GM03348 (cell line): ENCODE results near the gene KRTAP3-2.

ENCODE experiments used
- DNase-seq: peaks from one replicate; pipeline ENCODE4 v3.0.0; 2012; ENCODE audit warnings: low spot score

The KRTAP3-2 gene

GRCh38 chr17:41010441-41010840 is 10.7 kb upstream of the KRTAP3-2 start:
- peak; percentile 9 for DNase-seq

GRCh38 chr17:41009936-41010335 is 10.2 kb upstream of the KRTAP3-2 start:
- DNase-seq = no peak

- DNase-seq = no peak
Measured at GRCh38 chr17:41009301-41009760, 9.6 kb upstream of the KRTAP3-2 start.

- DNase-seq = no peak
Measured at GRCh38 chr17:41008811-41009210, 9.1 kb upstream of the KRTAP3-2 start, which contains the start of gene KRTAP3-1. KRTAP3-1 (minus strand) TSS chr17:41009128; CDS start chr17:41009074, 54 bp downstream.

- DNase-seq = no peak
Measured at GRCh38 chr17:41004397-41004796, 4.7 kb upstream of the KRTAP3-2 start.

- no peak for DNase-seq
Measured at GRCh38 chr17:41003926-41004325, 4.2 kb upstream of the KRTAP3-2 start.

- DNase-seq = no peak
Measured at GRCh38 chr17:41002814-41003213, 3.1 kb upstream of the KRTAP3-2 start.

GRCh38 chr17:41001795-41002194 is 2.1 kb upstream of the KRTAP3-2 start:
- no peak for DNase-seq

GRCh38 chr17:40997361-40997760 is 2.3 kb downstream of the KRTAP3-2 start:
- DNase-seq = no peak

- no peak for DNase-seq
Measured at GRCh38 chr17:40996829-40997228, 2.9 kb downstream of the KRTAP3-2 start.

GRCh38 chr17:40995116-40995515 is 4.6 kb downstream of the KRTAP3-2 start:
- DNase-seq = no peak

DNA sequence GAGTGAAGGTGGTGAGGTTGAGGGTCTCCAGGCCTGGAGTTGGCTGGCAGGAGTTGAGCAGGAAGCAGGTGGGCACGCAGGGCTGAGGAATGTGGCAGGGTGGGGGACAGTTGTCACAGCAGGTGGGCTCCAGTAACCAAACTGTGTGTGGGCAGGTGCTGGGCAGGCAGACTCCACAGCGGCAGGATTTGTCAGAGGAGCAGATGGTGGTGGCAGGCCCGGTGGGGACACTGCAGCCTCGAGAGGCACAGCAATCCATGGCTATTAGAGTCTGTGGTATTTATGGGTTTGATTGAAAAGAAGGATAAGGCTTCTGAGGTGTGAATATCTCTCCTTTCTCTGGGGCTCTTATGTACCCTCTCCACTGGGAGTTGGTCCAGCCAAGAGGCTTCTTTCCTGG is 5.9 kb downstream of the KRTAP3-2 start, which contains the start of gene KRTAP3-3:
KRTAP3-3 (minus strand) TSS at position 326 of the 400 bp plus-strand sequence; CDS start at position 259, 67 bp downstream.
- no peak for DNase-seq

- no peak for DNase-seq
Measured at GRCh38 chr17:40993084-40993483, 6.6 kb downstream of the KRTAP3-2 start.

- DNase-seq = no peak
Measured at GRCh38 chr17:40992666-40993065, 7.0 kb downstream of the KRTAP3-2 start.

GRCh38 chr17:40986920-40987319 is 12.8 kb downstream of the KRTAP3-2 start:
- DNase-seq = no peak

DNA sequence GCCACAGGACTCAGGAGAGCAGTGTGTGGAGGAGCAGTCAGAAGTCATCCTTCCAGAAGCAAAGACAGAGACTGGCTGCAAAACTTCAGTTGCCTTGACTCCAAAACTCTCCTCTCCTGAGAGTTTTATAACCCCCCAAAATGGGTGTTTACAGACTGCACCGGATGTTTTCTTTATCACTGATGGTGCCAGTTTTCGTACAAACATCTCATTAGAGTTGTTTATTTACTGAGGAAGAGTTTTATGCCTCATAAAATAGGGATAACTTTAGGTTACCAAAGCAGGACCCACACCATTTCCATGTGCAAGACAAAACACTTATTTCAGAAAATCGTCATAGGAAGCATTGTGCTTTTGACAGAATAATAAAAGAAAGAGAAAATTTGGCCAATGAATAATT is 15.5 kb downstream of the KRTAP3-2 start, which contains the start of gene KRT40:
KRT40 (minus strand) TSS at position 101 of the 400 bp plus-strand sequence; CDS start at position 48, 53 bp downstream.
- DNase-seq = no peak

DNA sequence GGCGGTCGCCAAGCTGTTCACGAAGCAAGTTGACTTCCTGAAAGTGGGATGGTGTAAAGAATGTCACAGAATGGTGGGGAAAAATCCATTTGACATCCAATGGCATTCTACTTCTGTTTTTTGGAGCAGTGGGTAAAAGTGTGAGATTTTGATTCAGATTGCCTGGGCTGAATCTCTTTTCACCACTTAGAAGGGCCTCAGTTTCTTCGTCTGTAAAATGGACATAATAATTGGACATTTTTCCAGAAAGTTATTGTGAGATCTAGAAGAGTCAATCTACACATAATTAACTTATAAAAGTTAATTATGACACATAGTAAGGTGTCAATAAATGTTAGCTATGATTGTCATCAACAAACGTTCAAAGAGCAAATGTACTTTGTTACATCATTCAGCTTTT is 18.6 kb downstream of the KRTAP3-2 start:
- DNase-seq = no peak

GRCh38 chr17:40980596-40980995 is 19.1 kb downstream of the KRTAP3-2 start:
- DNase-seq = peak; percentile 51

GRCh38 chr17:40980117-40980516 is 19.6 kb downstream of the KRTAP3-2 start:
- DNase-seq = no peak

DNA sequence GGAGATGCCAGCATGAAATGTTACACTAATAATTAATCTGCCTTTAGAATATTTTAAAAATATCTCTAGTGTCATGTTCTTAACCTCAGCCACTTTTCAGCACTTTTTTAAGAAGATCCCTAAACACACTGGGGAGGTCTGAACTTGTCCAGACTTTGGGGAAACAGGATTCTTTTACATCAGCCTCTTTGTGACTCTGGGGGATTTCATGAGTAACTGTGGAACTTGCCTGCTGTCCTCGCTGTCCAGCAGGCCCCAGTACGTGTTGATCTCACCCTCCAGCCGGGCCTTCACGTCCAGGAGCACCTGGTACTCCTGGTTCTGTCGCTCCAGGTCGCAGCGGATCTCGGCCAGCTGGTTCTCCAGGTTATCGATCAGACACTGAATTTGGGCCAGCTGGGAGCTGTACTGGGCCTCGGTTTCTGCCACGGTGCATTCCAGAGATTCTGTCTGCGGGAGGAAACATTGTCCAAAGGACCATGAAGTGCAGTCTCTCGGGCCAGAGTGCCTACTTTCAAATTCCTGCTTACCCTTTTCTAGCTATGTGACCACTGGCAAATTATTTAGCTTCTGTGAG is 21.0 kb downstream of the KRTAP3-2 start:
- DNase-seq = no peak

GRCh38 chr17:40975516-40975915 is 24.2 kb downstream of the KRTAP3-2 start:
- no peak for DNase-seq

DNA sequence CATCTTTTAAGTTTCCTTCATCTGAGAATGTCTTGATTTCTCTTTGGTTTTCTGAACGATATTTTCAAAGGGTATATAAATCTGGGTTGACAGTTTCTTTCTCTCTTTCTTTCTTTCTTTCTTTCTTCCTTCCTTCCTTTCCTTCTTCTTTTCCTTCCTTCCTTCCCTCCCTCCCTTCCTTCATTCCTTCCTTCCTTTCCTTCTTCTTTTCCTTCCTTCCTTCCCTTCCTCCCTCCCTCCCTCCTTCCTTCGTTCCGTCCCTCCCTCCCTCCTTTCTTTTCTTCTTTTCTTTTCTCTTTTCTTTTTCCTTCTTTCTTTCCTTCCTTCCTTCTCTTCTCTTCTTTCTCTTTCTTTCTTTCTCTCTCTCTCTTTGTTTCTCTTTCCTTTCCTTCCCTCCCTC is 25.3 kb downstream of the KRTAP3-2 start:
- no peak for DNase-seq

DNA sequence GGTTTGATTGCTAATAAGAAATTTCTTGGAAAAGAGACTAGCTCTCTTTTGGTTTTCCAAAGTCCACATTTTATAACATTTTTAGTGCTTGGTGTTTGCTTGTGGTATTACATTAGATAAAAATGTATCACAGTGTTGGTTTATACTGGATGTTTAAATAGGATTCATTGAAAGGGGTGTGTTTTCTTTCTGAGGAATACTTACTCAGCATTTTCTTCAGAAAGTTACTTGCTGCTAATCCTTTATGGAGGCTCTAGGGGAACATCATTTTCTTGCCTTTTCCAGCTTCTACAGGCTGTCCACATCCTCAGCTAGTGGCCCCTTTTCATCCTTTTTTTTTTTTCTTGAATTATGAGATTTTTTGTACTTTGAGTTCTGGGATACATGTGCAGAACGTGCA is 32.1 kb downstream of the KRTAP3-2 start:
- DNase-seq = no peak

- no peak for DNase-seq
Measured at GRCh38 chr17:40966848-40967247, 32.9 kb downstream of the KRTAP3-2 start, which contains the start of gene KRT39. KRT39 (minus strand) TSS chr17:40966948; CDS start chr17:40966856, 92 bp downstream.
